Mucosa of gallbladder (tissue), 1 donor: Measurements from ENCODE around the gene CDH18. TPM values are rescaled to one million over a fixed set of nuclear protein-coding genes. Genes with fewer than 3 reads are reported as not detected.
A peak's percentile ranks its signal among the peaks of the same experiment; 100 is the strongest.

ENCODE experiments used
- DNase-seq: peaks from one replicate; pipeline ENCODE4 v3.0.0-alpha.2; 2020; ENCODE audit warnings: low spot score
- total RNA-seq: library from RNA; stranded (reverse); gene quantifications from one replicate; pipeline ENCODE4 v1.2.1, GENCODE V29; 2021
- donor health status: DM: no; HTN: no; CAD: no.

Gene CDH18
- total RNA-seq, 1 donor from 2014 or later, result 0.32 TPM

- peak; percentile 23 for DNase-seq
Observed at GRCh38 chr5:19930451-19930850, 57.5 kb downstream of the CDH18 start.

GRCh38 chr5:19928562-19929421 lies 59.2 kb downstream of the CDH18 start:
- DNase-seq, result peak; percentile 42

GRCh38 chr5:19927919-19928318 lies 60.1 kb downstream of the CDH18 start:
- DNase-seq, result no peak

GRCh38 chr5:19927170-19927569 lies 60.8 kb downstream of the CDH18 start:
- DNase-seq, result no peak

- no peak for DNase-seq
Observed at GRCh38 chr5:19923742-19924141, 64.3 kb downstream of the CDH18 start.

GRCh38 chr5:19920761-19921160 lies 67.2 kb downstream of the CDH18 start:
- DNase-seq, result no peak

- DNase-seq, result no peak
Observed at GRCh38 chr5:19918780-19919179, 69.2 kb downstream of the CDH18 start.

- DNase-seq, result no peak
Observed at GRCh38 chr5:19917588-19918122, 70.3 kb downstream of the CDH18 start.

GRCh38 chr5:19910136-19910535 lies 77.9 kb downstream of the CDH18 start:
- DNase-seq, result no peak

- no peak for DNase-seq
Observed at GRCh38 chr5:19904766-19905165, 83.2 kb downstream of the CDH18 start.

- no peak for DNase-seq
Observed at GRCh38 chr5:19903611-19904010, 84.4 kb downstream of the CDH18 start.

- no peak for DNase-seq
Observed at GRCh38 chr5:19902316-19902934, 85.6 kb downstream of the CDH18 start.

- no peak for DNase-seq
Observed at GRCh38 chr5:19900269-19900668, 87.7 kb downstream of the CDH18 start.

GRCh38 chr5:19891658-19892057 lies 96.3 kb downstream of the CDH18 start:
- no peak for DNase-seq

- no peak for DNase-seq
Observed at GRCh38 chr5:19886123-19886917, 101.7 kb downstream of the CDH18 start.

GRCh38 chr5:19885040-19885824 lies 102.8 kb downstream of the CDH18 start:
- DNase-seq, result no peak

- peak; percentile 31 for DNase-seq
Observed at GRCh38 chr5:19880859-19881436, 107.1 kb downstream of the CDH18 start.

GRCh38 chr5:19880458-19880857 lies 107.5 kb downstream of the CDH18 start:
- no peak for DNase-seq

- no peak for DNase-seq
Observed at GRCh38 chr5:19874811-19875210, 113.2 kb downstream of the CDH18 start.

- no peak for DNase-seq
Observed at GRCh38 chr5:19866090-19866450, 121.9 kb downstream of the CDH18 start.
